AG04450 (cell line): ENCODE data around the gene TEPSIN. TPM values are rescaled to one million over a fixed set of nuclear protein-coding genes. Genes with fewer than 3 reads are reported as not detected.
A peak's percentile ranks its signal among the peaks of the same experiment; 100 is the strongest.

Experiments
- CTCF ChIA-PET: fragments of 300-600, 350-600 bp; formaldehyde crosslinking; extraction: SDS; loops from one replicate; lab custom pipeline; 2022; ENCODE audit warnings: antibody characterized with exemption, inconsistent platforms; lab: Charles Lee
- POLR2A ChIA-PET: fragments of 350-600 bp; formaldehyde crosslinking; extraction: SDS; loops from one replicate; lab custom pipeline; 2021; ENCODE audit warnings: antibody characterized with exemption, inconsistent platforms; lab: Yijun Ruan, JAX
- DNase-seq: peaks from one replicate; pipeline ENCODE4 v3.0.0-alpha.2; 2011; ENCODE audit warnings: low read depth, low spot score
- H3K27ac ChIP-seq: one replicate; pipeline ENCODE4 v1.5.1; 2012; ENCODE audit warnings: low read depth, low read length, control low read depth
- H3K27me3 ChIP-seq: one replicate; pipeline ENCODE4 v1.6.0; 2012; ENCODE audit warnings: low read length; ENCODE audit not compliant: control insufficient read depth, insufficient read depth
- H3K4me3 ChIP-seq: 2 replicates; pipeline ENCODE4 v1.5.1; 2011; ENCODE audit warnings: mild to moderate bottlenecking, low read depth, low read length, control low read depth
- H3K9me3 ChIP-seq: 2 replicates; pipeline ENCODE4 v1.5.1; 2012; ENCODE audit warnings: low read length; ENCODE audit not compliant: control insufficient read depth, insufficient read depth
- polyA plus RNA-seq: library from polyadenylated mRNA; depleted of rRNA; stranded (reverse); fragments of >200 nt; gene quantifications from 2 replicates; pipeline ENCODE4 v1.2.3, GENCODE V29; 2011
- TF ChIP-seq, protein P1 (sequence below): IDR thresholded peaks from 2 replicates; pipeline ENCODE4 v1.5.1; 2011; ENCODE audit warnings: low read depth, low read length, control low read depth, inconsistent platforms

The TEPSIN gene
- polyA plus RNA-seq, 1 experiment, result 7.5 TPM

DNA sequence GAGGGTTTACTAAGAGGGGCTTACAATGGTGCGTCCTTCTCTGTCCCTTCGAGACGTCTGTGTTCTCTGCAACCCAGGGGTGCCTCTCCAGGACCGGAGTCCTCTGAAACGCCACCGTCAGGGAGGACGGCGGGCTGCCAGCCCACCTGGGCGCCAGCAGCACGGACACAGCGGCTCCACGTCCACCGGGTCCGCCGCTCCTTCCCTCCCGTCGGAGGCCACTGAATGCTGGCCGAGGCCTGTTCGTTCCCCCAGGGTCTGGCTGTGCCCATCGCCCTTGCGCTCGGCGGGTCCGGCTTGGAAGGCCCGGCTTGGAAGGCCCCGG, 403 bp downstream of the TEPSIN start:
- TF ChIP-seq, protein P1, sequence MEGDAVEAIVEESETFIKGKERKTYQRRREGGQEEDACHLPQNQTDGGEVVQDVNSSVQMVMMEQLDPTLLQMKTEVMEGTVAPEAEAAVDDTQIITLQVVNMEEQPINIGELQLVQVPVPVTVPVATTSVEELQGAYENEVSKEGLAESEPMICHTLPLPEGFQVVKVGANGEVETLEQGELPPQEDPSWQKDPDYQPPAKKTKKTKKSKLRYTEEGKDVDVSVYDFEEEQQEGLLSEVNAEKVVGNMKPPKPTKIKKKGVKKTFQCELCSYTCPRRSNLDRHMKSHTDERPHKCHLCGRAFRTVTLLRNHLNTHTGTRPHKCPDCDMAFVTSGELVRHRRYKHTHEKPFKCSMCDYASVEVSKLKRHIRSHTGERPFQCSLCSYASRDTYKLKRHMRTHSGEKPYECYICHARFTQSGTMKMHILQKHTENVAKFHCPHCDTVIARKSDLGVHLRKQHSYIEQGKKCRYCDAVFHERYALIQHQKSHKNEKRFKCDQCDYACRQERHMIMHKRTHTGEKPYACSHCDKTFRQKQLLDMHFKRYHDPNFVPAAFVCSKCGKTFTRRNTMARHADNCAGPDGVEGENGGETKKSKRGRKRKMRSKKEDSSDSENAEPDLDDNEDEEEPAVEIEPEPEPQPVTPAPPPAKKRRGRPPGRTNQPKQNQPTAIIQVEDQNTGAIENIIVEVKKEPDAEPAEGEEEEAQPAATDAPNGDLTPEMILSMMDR, result no peak
- ChIA-PET CTCF (interaction anchor here (0.9 to 1.0 kb wide), 2 partner anchors 94 to 97 kb away, joined by 3 read pairs; no protein-coding TSS in a partner anchor), POLR2A (interaction anchor here (0.5 to 1.7 kb wide), 7 partner anchors 9 to 260 kb away, joined by 3 to 17 read pairs (median 3); partner anchors contain the start of gene CEP131)
- Histone ChIP-seq H3K9me3 (no peaks in the 10 kb centered on the region; the same call in 1 of the 2 replicates), H3K27me3 (no peaks in the 10 kb centered on the region), H3K4me3 (peak overlapping the region; percentile 93), H3K27ac (no peak overlapping the region)
- DNase-seq, result no peak

DNA sequence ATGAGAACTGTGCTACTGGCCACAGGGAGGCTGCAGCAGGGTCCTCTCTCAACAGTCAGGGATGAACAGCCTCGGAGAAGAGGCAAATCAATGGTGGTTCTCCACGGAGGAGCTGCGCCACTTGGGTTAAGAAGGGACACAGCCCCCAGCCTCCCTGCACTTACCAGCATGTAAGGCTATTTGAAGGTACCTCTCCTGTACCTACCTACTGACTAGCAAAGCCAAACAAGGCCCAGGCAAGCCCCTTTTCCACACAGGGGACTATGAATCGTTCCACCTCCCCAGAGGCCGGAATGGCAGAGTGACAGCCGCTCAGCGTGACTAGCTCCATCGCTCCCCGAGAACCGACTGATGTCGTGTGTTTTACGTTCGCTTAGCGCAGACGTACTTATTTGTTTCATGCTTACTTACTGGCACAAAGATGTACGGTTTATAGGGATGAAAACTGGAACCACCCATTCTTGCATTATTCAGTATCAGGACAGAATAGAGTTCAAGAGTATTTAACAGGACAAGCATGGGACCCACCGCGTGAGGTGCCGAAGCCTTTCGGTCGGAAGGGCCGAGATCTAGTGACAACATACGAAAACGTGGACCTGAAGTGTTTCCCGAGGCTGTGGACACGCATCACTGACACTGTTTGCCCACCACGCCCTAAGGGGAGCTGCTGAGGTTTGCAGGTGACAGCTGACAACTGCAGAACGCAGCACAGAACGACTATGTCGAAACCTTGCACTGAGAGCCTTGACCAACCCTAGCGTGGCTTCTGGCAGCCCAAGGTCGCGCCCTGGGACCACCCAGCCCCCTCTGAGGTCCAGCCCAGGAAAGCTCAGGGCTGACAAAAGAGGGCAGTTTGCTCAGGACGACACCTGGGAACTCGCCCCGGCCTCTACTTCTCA, 1.0 kb downstream of the TEPSIN start:
- TF ChIP-seq, protein P1, result no peak
- H3K9me3 ChIP-seq, result no peaks in the 10 kb centered on the region; the same call in 1 of the 2 replicates
- no peak for DNase-seq
- CTCF ChIA-PET, result no interaction called here
- POLR2A ChIA-PET, result interaction anchor here (0.5 to 1.7 kb wide), 3 partner anchors 15 to 260 kb away, joined by 3 to 17 read pairs (median 8); partner anchors contain the start of gene CEP131
- H3K27me3 ChIP-seq, result no peaks in the 10 kb centered on the region
- peak overlapping the region; percentile 93 for H3K4me3 ChIP-seq
- H3K27ac ChIP-seq, result no peak overlapping the region

DNA sequence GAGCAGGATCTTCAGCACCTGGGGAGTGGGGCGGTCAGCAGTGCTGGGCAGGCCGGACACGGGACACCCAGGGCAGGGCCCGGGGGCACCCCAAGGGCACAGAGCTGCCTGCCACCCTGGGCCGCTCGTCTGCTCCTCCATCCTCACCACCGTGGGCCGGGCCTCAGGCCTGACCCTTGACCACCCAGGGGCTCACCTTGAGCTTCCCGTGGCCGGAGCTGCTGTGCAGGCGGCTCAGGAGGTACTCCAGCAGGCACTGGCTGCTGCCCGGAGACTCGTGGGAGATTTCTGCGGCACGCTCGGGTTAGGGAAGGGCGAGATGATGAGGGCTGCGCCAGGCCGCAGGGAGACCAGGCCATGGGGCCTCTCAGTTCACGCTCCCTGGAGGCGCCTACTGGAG, 2.1 kb downstream of the TEPSIN start:
- POLR2A ChIA-PET, result no interaction called here
- Histone ChIP-seq H3K27ac (no peak overlapping the region), H3K27me3 (no peaks in the 10 kb centered on the region), H3K9me3 (no peaks in the 10 kb centered on the region; the same call in 1 of the 2 replicates), H3K4me3 (no peak overlapping the region)
- CTCF ChIA-PET, result no interaction called here
- DNase-seq, result no peak
- TF ChIP-seq, protein P1, result no peak

DNA sequence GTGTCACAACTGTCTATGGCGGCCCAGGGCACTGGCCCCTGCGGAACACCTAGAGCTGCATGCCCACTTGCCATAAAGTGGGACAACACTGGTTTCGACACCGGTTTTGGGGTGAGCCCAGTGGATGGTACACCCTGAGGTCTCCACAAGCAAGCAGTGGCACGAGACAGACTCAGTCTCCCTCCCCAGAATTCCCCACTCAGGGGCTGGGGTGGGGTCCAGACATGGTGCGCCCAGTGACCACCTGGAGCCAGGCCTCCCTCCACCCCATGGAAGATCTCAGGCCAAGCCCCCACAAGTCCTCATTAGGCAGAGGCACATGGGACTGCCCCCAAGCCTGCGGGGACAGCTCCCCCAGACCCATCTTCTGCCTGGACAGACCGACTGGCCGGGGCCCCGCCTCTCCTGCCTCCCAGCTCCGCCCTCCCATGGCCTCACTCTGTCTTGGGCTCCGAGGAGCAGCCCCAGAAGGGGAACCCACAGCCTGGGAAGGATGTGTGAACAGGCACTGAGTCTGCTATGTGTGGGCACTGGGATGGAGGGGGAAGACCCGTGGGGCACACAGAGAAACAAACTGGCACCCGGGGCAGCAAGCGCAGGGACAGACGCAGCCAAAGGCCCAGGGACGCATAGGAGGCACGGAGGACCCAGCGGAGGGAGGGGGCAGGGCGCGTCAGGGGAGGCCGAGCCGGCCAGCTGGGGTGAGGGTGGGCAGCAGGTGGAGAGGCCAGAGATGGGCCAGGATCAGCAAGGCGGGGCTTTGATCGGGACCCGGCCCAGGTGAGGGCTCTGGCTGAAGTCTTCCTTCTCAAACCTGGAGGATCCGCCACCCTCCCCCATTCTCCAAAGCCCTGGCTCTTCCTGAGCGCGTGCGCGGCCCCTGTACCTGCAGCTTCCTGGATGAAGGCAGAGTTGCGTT, 2.8 kb downstream of the TEPSIN start:
- ChIA-PET POLR2A (no interaction called here), CTCF (no interaction called here)

More for the DNA sequence above, 2.8 kb downstream of the TEPSIN start:
- no peaks in the 10 kb centered on the region; the same call in 1 of the 2 replicates for H3K9me3 ChIP-seq
- TF ChIP-seq, protein P1, result no peak
- H3K4me3 ChIP-seq, result no peak overlapping the region
- no peak overlapping the region for H3K27ac ChIP-seq
- no peaks in the 10 kb centered on the region for H3K27me3 ChIP-seq
- DNase-seq, result no peak
